Measurements from ENCODE around the gene RASSF3.

- no peak for TF ChIP-seq CTCF (IDR thresholded peaks at IDR 0.05)
- no peak for TF ChIP-seq POLR2A (IDR thresholded peaks at IDR 0.05)
These were observed 57.5 kb downstream of the RASSF3 start for GRCh38 chr12:64667793-64668192.

Measured in adrenal gland (tissue), 5 donors.